ENCODE results near the gene KLHDC10.
"Not testable (repeated sequence)": the region's sequence is repeated elsewhere in the genome, so short reads cannot be mapped to it uniquely, and the experiment has no call there.

Gene KLHDC10

DNA sequence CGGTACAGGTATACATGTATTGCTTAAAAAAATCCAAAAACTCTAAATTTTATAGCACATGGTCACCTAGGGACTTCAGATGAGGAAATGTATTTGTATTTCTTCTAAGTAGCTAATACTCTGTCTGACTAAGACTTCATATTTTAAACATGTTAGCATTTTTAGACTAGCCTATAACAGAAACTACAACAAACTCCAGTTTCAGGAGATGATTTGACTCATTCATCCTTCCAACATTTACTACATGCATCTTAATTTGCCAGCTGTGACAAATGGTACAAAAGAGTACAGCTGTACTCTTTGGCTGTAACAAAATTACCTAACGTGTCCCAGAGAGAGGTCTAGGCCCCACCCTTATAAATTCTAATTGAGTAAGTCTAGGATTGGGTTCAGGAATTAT is 112.7 kb downstream of the KLHDC10 start:
- no peak for TF ChIP-seq EZH2phosphoT487 (IDR thresholded peaks at IDR 0.05; ENCODE audit: borderline replicate concordance, low read length)
- TF ChIP-seq, protein P1, sequence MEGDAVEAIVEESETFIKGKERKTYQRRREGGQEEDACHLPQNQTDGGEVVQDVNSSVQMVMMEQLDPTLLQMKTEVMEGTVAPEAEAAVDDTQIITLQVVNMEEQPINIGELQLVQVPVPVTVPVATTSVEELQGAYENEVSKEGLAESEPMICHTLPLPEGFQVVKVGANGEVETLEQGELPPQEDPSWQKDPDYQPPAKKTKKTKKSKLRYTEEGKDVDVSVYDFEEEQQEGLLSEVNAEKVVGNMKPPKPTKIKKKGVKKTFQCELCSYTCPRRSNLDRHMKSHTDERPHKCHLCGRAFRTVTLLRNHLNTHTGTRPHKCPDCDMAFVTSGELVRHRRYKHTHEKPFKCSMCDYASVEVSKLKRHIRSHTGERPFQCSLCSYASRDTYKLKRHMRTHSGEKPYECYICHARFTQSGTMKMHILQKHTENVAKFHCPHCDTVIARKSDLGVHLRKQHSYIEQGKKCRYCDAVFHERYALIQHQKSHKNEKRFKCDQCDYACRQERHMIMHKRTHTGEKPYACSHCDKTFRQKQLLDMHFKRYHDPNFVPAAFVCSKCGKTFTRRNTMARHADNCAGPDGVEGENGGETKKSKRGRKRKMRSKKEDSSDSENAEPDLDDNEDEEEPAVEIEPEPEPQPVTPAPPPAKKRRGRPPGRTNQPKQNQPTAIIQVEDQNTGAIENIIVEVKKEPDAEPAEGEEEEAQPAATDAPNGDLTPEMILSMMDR (IDR thresholded peaks at IDR 0.05; ENCODE audit: low read depth, low read length, poor library complexity, severe bottlenecking) = no peak
- no peaks in the 10 kb centered on the region for H4K20me1 ChIP-seq (ENCODE audit: control insufficient read depth, insufficient read depth, low read depth, low read length)
- H3K4me2 ChIP-seq (ENCODE audit: low read length) = no peak overlapping the region
- H3K4me3 ChIP-seq (ENCODE audit: low read length) = no peak overlapping the region
- H3K27ac ChIP-seq (ENCODE audit: low read depth, low read length) = no peak overlapping the region
- H3K36me3 ChIP-seq (ENCODE audit: control insufficient read depth, low read length) = peaks cover 88% of the 10 kb centered on the region
- no peaks in the 10 kb centered on the region for H3F3A ChIP-seq (ENCODE audit: control insufficient read depth, insufficient read depth)
- no peaks in the 10 kb centered on the region for H3K9me2 ChIP-seq (replicated peaks; ENCODE audit: control insufficient read depth, low read length)
- no peaks in the 10 kb centered on the region for H3K4me1 ChIP-seq (ENCODE audit: control insufficient read depth, low read length)
- H3K79me2 ChIP-seq (ENCODE audit: control insufficient read depth, low read length) = peaks cover 3% of the 10 kb centered on the region; the same call in 1 of the 2 replicates
- no peaks in the 10 kb centered on the region for H3K27me3 ChIP-seq (ENCODE audit: control insufficient read depth, low read length)
- H3K9me3 ChIP-seq (ENCODE audit: control insufficient read depth, insufficient read depth, low read length) = no peaks in the 10 kb centered on the region

DNA sequence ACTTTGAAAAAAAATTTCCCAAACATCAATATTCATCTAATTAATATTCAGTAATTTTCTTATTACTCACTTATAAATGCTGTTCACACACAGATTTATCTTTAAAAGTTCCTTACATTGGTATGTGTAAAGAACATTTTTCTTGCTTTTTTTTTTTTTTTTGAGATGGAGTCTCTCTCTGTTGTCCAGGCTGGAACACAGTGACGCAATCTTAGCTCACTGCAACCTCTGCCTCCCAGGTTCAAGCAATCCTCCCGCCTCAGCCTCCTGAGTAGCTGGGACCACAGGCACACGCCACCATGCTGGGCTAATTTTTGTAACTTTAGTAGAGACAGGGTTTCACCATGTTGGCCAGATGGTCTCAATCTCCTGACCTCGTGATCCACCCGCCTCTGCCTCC is 114.0 kb downstream of the KLHDC10 start:
- peaks cover 85% of the 10 kb centered on the region for H3K36me3 ChIP-seq (ENCODE audit: control insufficient read depth, low read length)
- H3K9me2 ChIP-seq (replicated peaks; ENCODE audit: control insufficient read depth, low read length); H3K27me3 ChIP-seq (ENCODE audit: control insufficient read depth, low read length); H3K4me2 ChIP-seq (ENCODE audit: low read length); H4K20me1 ChIP-seq (ENCODE audit: control insufficient read depth, insufficient read depth, low read depth, low read length); H3F3A ChIP-seq (ENCODE audit: control insufficient read depth, insufficient read depth); H3K27ac ChIP-seq (ENCODE audit: low read depth, low read length); H3K4me3 ChIP-seq (ENCODE audit: low read length); H3K4me1 ChIP-seq (ENCODE audit: control insufficient read depth, low read length); H3K79me2 ChIP-seq (ENCODE audit: control insufficient read depth, low read length); H3K9me3 ChIP-seq (ENCODE audit: control insufficient read depth, insufficient read depth, low read length): not testable (repeated sequence)
